ENCODE data around the gene CTSG. TPM values are rescaled to one million over a fixed set of nuclear protein-coding genes. Genes with fewer than 3 reads are reported as not detected.

CTSG gene
- total RNA-seq, 1 experiment from 2014 or later = not detected

DNA sequence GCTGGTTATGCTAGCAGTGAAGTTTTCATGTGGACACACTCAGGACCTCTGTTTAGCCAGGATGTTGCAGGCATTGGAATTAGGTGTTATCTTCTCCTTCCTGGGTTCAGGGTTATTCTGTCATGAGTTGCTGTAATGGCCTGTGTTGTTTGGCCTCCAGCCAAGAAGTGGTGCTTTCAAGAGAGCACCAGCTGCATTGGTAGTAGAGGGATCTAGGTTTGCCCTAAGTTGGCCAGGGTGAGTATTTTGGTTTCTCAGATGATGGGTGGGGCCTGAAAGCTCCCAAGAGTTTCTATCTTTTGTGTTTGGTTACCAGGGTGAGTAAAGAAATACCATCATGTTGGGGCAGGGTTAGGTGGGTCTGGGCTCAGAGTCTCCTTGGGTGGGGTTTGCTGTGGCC, 36.1 kb upstream of the CTSG start:
- H3K27ac ChIP-seq (ENCODE audit: low read depth, low read length, poor library complexity, severe bottlenecking) = no peak overlapping the region
- no peaks in the 10 kb centered on the region for H3K36me3 ChIP-seq (ENCODE audit: insufficient read depth, low read length, poor library complexity, severe bottlenecking)
- BruUV-seq (replicated peaks) = no TSS peak
- intact Hi-C loops (cut with micrococcal nuclease; ENCODE audit: unreplicated experiment) = no loop called here
- CTCF ChIA-PET = no interaction called here
- H3K4me1 ChIP-seq (ENCODE audit: insufficient read depth, low read length, poor library complexity, severe bottlenecking) = no peaks in the 10 kb centered on the region
- no peak for TF ChIP-seq EZH2 (IDR thresholded peaks at IDR 0.05; ENCODE audit: borderline replicate concordance, low read depth, low read length, poor library complexity, severe bottlenecking)
- peak; percentile 10 for DNase-seq (ENCODE audit: low spot score)
- H3K27me3 ChIP-seq (replicated peaks; ENCODE audit: insufficient read depth, low read depth, low read length, poor library complexity) = no peaks in the 10 kb centered on the region
- H3K9me3 ChIP-seq (ENCODE audit: low read depth, low read length, poor library complexity, severe bottlenecking) = no peaks in the 10 kb centered on the region
- H3K4me3 ChIP-seq (ENCODE audit: low read depth, low read length, poor library complexity, severe bottlenecking) = no peak overlapping the region
- POLR2A ChIA-PET (ENCODE audit: low non-redundant PET) = no interaction called here

- DNase-seq (ENCODE audit: low spot score) = no peak
- ChIA-PET CTCF (no interaction called here), POLR2A (ENCODE audit: low non-redundant PET) (no interaction called here)
- Histone ChIP-seq H3K9me3 (ENCODE audit: low read depth, low read length, poor library complexity, severe bottlenecking) (no peaks in the 10 kb centered on the region), H3K4me3 (ENCODE audit: low read depth, low read length, poor library complexity, severe bottlenecking) (no peak within 1 kb of the TSS), H3K27ac (ENCODE audit: low read depth, low read length, poor library complexity, severe bottlenecking) (no peak within 1 kb of the TSS), H3K4me1 (ENCODE audit: insufficient read depth, low read length, poor library complexity, severe bottlenecking) (no peaks in the 10 kb centered on the region), H3K36me3 (ENCODE audit: insufficient read depth, low read length, poor library complexity, severe bottlenecking) (no peaks in the 10 kb centered on the region), H3K27me3 (replicated peaks; ENCODE audit: insufficient read depth, low read depth, low read length, poor library complexity) (no peaks in the 10 kb centered on the region)
- no TSS peak for BruUV-seq (replicated peaks)
- intact Hi-C loops (cut with micrococcal nuclease; ENCODE audit: unreplicated experiment) = no loop called here
- TF ChIP-seq, protein P1, sequence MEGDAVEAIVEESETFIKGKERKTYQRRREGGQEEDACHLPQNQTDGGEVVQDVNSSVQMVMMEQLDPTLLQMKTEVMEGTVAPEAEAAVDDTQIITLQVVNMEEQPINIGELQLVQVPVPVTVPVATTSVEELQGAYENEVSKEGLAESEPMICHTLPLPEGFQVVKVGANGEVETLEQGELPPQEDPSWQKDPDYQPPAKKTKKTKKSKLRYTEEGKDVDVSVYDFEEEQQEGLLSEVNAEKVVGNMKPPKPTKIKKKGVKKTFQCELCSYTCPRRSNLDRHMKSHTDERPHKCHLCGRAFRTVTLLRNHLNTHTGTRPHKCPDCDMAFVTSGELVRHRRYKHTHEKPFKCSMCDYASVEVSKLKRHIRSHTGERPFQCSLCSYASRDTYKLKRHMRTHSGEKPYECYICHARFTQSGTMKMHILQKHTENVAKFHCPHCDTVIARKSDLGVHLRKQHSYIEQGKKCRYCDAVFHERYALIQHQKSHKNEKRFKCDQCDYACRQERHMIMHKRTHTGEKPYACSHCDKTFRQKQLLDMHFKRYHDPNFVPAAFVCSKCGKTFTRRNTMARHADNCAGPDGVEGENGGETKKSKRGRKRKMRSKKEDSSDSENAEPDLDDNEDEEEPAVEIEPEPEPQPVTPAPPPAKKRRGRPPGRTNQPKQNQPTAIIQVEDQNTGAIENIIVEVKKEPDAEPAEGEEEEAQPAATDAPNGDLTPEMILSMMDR (conservative IDR thresholded peaks at IDR 0.05; ENCODE audit: low read depth, low read length) = no peak
- no peak for TF ChIP-seq EZH2 (IDR thresholded peaks at IDR 0.05; ENCODE audit: borderline replicate concordance, low read depth, low read length, poor library complexity, severe bottlenecking)
These were observed 33.8 kb upstream of the CTSG start, which contains the start of gene GZMH for GRCh38 chr14:24609655-24610344. Gene GZMH (minus strand): TSS chr14:24609685. CDS start chr14:24609613, 72 bp downstream.

GRCh38 chr14:24607635-24608514, 31.8 kb upstream of the CTSG start:
- intact Hi-C loops (cut with micrococcal nuclease; ENCODE audit: unreplicated experiment) = no loop called here
- BruUV-seq (replicated peaks) = no TSS peak
- DNase-seq (ENCODE audit: low spot score) = no peak
- no peak for TF ChIP-seq EZH2 (IDR thresholded peaks at IDR 0.05; ENCODE audit: borderline replicate concordance, low read depth, low read length, poor library complexity, severe bottlenecking)
- TF ChIP-seq, protein P1 (conservative IDR thresholded peaks at IDR 0.05; ENCODE audit: low read depth, low read length) = no peak
- POLR2A ChIA-PET (ENCODE audit: low non-redundant PET) = no interaction called here
- H3K4me1 ChIP-seq (ENCODE audit: insufficient read depth, low read length, poor library complexity, severe bottlenecking) = no peaks in the 10 kb centered on the region
- no peak overlapping the region for H3K27ac ChIP-seq (ENCODE audit: low read depth, low read length, poor library complexity, severe bottlenecking)
- no peaks in the 10 kb centered on the region for H3K36me3 ChIP-seq (ENCODE audit: insufficient read depth, low read length, poor library complexity, severe bottlenecking)
- H3K4me3 ChIP-seq (ENCODE audit: low read depth, low read length, poor library complexity, severe bottlenecking) = no peak overlapping the region
- H3K27me3 ChIP-seq (replicated peaks; ENCODE audit: insufficient read depth, low read depth, low read length, poor library complexity) = no peaks in the 10 kb centered on the region
- CTCF ChIA-PET = no interaction called here
- H3K9me3 ChIP-seq (ENCODE audit: low read depth, low read length, poor library complexity, severe bottlenecking) = no peaks in the 10 kb centered on the region

All from A673 (cell line).